HG03378 (cell line): ENCODE measurements around the gene CPT1A.

ENCODE experiments used
- ATAC-seq: cut with Tn5 transposase; IDR thresholded peaks from one replicate; pipeline ENCODE4 v1.9.1; 2021; ENCODE audit warnings: mild to moderate bottlenecking, moderate library complexity; ENCODE audit not compliant: unreplicated experiment

CPT1A gene

DNA sequence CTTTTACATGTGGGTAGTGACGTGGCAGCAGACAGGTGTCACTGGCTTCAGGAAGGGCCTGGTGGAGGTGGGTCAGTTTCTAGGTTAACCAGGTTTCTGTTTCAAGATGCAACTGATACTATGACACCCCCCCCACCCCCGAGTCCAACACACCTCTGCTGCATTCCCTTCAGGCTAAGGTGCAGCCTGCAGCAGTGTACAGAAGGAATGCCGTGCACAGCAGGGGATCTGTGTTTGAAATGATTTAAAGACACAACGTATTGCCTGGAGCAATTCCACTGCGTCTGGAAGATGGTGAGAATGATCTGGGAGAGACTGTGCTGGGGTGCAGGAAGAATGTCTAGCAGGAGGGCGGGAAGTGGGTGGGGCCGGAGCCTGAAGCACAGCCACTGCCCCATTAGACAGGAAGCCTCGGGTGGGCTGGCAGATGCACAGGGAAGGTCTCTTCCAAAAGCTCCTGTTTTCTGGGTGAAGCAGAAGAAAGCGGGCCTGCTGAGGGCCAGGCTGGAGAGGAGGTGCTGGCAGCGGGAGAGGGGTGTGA lies 78.5 kb downstream of the CPT1A start:
- no peak for ATAC-seq

DNA sequence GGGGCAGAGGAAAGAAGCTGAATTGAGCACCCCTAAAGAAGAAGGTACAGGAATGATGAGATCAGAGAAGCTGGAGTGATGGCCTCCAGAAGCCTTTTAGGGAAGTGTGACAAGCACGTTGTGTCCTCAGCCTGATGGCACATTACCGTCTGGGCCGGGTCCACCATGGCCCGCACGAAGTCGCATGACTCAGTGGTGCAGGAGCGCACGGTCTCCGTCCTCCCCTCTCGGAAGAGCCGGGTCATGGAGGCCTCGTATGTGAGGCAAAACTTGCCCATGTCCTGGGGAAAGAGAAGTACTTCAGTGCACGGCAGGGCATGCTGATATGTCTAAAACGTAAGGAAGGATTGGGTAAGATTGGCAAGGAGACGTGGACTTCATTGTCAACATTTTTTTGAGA lies 79.2 kb downstream of the CPT1A start:
- ATAC-seq, result no peak

- ATAC-seq, result no peak
Measured at GRCh38 chr11:68761801-68762200, 79.9 kb downstream of the CPT1A start.

DNA sequence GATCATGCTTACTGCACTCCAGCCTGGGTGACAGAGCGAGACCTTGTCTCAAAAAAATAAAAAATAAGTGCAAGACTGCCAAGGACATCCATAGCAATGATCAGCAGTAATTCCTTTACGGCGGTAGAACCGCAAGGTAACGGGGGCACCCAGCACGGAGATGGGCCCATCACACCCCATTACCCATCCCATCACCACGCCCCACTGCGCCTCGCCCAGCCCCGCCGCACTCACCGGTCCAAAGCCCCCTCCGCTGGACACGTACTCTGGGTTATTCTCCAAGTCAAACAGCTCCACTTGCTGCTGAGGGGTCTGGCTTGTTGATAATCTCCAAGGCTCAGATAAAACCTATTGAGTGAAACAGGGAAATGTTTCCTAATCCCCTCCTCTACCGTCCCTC lies 81.7 kb downstream of the CPT1A start:
- no peak for ATAC-seq

DNA sequence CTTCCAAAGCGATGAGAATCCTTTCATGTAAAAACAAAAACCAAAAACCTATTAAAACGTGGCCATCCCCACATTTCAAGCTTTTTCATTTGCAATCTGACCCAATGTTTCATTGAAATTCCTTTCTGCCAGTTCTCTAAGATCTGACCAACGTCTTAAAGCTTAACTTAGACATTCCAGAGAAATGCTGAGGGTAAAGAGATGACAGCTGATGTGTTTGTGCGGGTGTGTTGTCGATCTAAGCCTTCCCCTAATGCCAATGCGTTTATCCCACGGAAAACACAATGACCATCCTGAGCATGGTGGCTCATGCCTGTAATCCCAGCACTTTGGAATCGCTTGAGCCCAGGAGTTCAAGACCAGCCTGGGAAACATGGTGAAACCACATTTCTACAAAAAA lies 84.0 kb downstream of the CPT1A start:
- ATAC-seq, result no peak

- no peak for ATAC-seq
Measured at GRCh38 chr11:68756171-68756766, 85.4 kb downstream of the CPT1A start.

DNA sequence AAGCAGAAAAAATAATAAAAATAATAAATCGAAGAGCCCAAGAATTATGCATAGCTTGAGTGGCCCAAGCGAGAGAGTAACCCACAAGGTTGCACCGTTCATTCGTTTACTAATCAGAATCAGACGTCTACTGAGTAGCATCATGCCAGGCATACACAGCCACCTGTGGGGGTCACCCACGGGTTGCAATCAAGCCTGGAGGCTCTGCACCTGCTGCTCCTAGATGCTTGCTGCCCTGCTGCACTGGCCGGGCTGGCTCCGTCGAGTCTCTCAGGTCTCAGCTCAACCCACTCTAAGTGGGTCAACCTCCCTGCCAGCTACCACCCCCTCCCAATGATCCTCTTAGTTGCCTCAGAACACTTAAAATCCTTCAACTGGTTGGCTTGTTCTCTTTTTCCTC lies 88.4 kb downstream of the CPT1A start:
- ATAC-seq, result no peak

GRCh38 chr11:68751331-68751856 lies 90.3 kb downstream of the CPT1A start, which contains the start of gene TESMIN:
TESMIN (minus strand) TSS chr11:68751520; CDS start chr11:68750660, 860 bp downstream.
- ATAC-seq, result no peak

- ATAC-seq, result no peak
Measured at GRCh38 chr11:68751004-68751325, 90.8 kb downstream of the CPT1A start.

GRCh38 chr11:68750195-68751003 lies 91.3 kb downstream of the CPT1A start:
- no peak for ATAC-seq

GRCh38 chr11:68749229-68750123 lies 92.2 kb downstream of the CPT1A start:
- no peak for ATAC-seq

- no peak for ATAC-seq
Measured at GRCh38 chr11:68748061-68748460, 93.7 kb downstream of the CPT1A start.

DNA sequence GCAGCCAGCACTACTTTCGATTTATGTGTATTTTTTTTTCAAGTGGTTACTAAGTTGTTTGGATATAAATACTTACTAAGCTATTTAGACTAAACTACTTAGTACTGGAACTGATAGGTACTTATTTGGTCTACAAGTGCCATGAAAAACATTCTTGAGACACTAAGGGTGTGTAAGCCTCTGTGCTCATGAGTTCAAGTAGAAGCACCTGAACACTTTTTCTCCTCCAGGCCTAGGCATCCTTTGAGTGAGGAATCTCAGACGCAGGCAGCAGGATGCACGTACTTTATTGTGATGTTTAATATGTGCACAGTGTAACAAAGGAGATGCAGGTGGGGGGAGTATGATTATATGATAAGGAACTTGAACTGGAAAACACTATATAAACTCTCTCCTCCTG lies 98.2 kb downstream of the CPT1A start:
- no peak for ATAC-seq

- ATAC-seq, result no peak
Measured at GRCh38 chr11:68741463-68741862, 100.3 kb downstream of the CPT1A start.

- no peak for ATAC-seq
Measured at GRCh38 chr11:68735646-68736045, 106.1 kb downstream of the CPT1A start.

GRCh38 chr11:68735125-68735524 lies 106.6 kb downstream of the CPT1A start:
- ATAC-seq, result no peak

DNA sequence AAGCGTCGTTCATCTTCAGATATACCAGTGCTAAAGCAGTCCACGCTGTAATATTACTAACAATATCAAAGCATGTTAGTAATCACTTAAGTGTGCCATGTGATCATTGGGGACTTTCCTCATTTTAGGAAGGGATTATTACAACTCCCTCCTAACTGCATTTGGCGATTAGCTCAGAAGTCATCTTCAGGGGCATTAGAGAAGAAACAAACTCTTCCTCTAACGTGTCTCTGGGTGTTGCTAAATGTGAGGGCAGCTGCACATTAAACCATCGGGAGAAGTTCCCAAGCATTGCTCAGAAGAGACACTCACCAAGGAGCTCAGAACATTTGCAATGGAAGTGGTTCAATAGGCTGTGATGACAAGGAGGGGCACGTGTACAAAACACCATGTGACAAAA lies 107.6 kb downstream of the CPT1A start:
- ATAC-seq, result no peak

DNA sequence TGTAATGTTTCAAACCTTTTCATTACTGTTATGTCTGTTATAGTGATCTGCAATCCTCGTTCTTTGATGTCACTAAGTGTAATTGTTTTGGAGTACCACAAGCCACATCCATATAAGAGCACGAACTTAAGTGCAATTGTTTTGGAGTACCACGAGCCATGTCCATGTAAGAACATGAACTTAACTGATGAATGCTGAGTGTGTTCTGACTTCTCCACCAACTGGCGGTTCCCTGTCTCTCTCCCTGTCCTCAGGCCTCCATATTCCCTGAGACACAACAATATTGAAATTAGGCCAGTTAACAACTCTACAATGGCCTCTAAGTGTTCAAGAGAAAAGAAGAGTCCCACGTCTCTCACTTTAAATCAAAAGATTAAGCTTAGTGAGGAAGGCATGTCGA lies 113.9 kb downstream of the CPT1A start:
- ATAC-seq, result no peak

GRCh38 chr11:68724293-68724692 lies 117.4 kb downstream of the CPT1A start:
- ATAC-seq, result no peak

DNA sequence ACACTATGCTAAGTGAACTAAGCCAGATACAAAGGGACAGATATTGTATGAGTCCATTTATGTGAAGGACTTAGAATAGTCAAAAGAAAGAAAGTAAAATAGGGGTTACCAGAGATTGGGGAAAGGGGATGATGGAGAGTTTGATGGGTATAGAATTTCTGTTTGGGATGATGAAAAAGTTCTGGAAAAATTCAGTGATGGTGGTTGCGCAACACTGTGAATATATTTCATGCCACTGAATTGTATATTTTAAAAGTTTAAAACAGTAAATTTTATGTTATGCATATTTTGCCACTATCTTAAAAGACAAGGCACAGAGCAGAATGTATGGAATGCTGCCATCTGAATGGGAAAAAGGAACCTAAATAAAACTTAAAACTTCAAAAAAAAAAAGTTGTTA lies 119.6 kb downstream of the CPT1A start:
- no peak for ATAC-seq

DNA sequence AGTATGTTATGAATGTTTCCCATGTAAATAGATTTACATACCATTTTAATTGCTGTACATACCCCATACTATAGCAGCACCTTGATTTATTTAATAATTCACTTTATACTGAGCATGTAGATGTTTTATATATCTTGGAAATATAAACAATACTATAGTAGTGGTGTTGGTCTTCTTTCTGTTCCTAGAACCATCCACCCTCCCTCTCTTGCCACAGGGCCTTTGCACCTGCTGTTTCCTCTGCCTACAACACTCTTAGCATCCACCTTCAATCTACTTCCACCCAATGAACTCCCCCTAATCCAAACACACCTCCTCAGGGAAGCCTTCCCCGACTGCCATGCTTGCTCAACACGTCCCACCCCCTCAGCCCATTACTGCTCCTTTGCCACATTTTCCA lies 120.6 kb downstream of the CPT1A start:
- no peak for ATAC-seq
